Activated CD8-positive, alpha-beta T cell treated with anti-CD3 and anti-CD28 coated beads for 36 hours (primary cell): ENCODE data around the gene ADAM21. TPM values are rescaled to one million over a fixed set of nuclear protein-coding genes. Genes with fewer than 3 reads are reported as not detected.

Source experiments
- ATAC-seq: fragments of 200-7000 bp; cut with Tn5 transposase; one replicate; pipeline ENCODE4 v1.10.0; 2021; ENCODE audit warnings: mild to moderate bottlenecking, moderate library complexity
- CTCF ChIA-PET: fragments of 350-600 bp; sonication (Branson Sonifier 250); formaldehyde crosslinking; loops from one replicate; lab custom pipeline; 2021; ENCODE audit warnings: antibody characterized with exemption; lab: Charles Lee
- POLR2A ChIA-PET: fragments of 350-600 bp; sonication (Branson Sonifier 250); formaldehyde crosslinking; loops from one replicate; lab custom pipeline; 2021; ENCODE audit warnings: antibody characterized with exemption; lab: Charles Lee
- DNase-seq: peaks from one replicate; pipeline ENCODE4 v3.0.0-alpha.2; 2020
- H3K27ac Mint-ChIP-seq: one replicate; pipeline ENCODE4 v1.8.0; 2021; ENCODE audit warnings: mild to moderate bottlenecking, mixed read lengths
- H3K27me3 Mint-ChIP-seq: one replicate; pipeline ENCODE4 v1.8.0; 2021; ENCODE audit warnings: mixed read lengths
- H3K36me3 Mint-ChIP-seq: one replicate; pipeline ENCODE4 v1.8.0; 2021; ENCODE audit warnings: low read depth, mixed read lengths
- H3K4me1 Mint-ChIP-seq: one replicate; pipeline ENCODE4 v1.8.0; 2021; ENCODE audit warnings: low read depth, mixed read lengths
- H3K4me3 Mint-ChIP-seq: one replicate; pipeline ENCODE4 v1.8.0; 2021; ENCODE audit warnings: mild to moderate bottlenecking, moderate library complexity, mixed read lengths
- H3K9me3 Mint-ChIP-seq: one replicate; pipeline ENCODE4 v1.8.0; 2021; ENCODE audit warnings: mixed read lengths
- intact Hi-C: fragments of 100-400 bp; cut with micrococcal nuclease; formaldehyde crosslinking; loops from one replicate; pipeline ENCODE4 v1.10.0; 2022
- total RNA-seq, 2 experiments: library from RNA; stranded (reverse); gene quantifications; one replicate each; pipeline ENCODE4 v1.2.3, GENCODE V29; 2021
- TF ChIP-seq, protein P1 (sequence below): fragments of 200-600 bp; IDR thresholded peaks from one replicate; pipeline ENCODE4 v1.8.0; 2022; ENCODE audit warnings: antibody characterized with exemption, mild to moderate bottlenecking

Gene ADAM21
- total RNA-seq, 2 experiments from 2014 or later = 0.29 TPM; not detected in 1

DNA sequence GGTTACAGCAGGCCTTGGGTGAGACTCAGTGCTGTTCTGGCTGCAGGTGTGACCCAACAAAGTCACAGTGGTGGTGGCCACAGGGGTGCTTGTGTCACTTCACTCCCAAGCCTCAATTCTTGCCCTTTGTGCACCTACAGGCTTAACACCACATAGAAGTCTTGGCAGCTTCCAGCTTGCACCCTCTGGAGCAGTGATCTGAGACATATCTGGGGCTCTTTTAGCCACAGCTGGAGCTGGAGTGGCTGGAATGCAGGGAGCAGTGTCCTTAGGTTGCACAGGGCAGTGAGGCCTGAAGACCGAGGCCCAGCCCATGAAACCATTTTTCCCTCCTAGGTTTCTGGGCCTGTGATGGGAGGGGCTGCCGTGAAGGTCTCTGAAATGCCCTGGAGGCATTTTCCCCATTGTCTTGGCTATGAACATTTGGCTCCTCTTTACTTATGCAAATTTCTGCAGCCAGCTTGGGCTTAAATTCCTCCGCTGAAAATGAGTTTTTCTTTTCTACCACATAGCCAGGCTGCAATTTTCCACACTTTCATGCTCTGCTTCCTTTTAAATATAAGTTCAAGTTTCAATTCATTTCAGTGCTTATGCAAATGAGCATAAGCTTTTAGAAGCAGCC, 37.7 kb downstream of the ADAM21 start:
- peaks cover 40% of the 10 kb centered on the region for H3K36me3 Mint-ChIP-seq
- H3K4me3 Mint-ChIP-seq = no peak overlapping the region
- CTCF ChIA-PET = no interaction called here
- no peak for DNase-seq
- peaks cover 31% of the 10 kb centered on the region for H3K9me3 Mint-ChIP-seq
- no peaks in the 10 kb centered on the region for H3K27me3 Mint-ChIP-seq
- no peaks in the 10 kb centered on the region for H3K4me1 Mint-ChIP-seq
- TF ChIP-seq, protein P1, sequence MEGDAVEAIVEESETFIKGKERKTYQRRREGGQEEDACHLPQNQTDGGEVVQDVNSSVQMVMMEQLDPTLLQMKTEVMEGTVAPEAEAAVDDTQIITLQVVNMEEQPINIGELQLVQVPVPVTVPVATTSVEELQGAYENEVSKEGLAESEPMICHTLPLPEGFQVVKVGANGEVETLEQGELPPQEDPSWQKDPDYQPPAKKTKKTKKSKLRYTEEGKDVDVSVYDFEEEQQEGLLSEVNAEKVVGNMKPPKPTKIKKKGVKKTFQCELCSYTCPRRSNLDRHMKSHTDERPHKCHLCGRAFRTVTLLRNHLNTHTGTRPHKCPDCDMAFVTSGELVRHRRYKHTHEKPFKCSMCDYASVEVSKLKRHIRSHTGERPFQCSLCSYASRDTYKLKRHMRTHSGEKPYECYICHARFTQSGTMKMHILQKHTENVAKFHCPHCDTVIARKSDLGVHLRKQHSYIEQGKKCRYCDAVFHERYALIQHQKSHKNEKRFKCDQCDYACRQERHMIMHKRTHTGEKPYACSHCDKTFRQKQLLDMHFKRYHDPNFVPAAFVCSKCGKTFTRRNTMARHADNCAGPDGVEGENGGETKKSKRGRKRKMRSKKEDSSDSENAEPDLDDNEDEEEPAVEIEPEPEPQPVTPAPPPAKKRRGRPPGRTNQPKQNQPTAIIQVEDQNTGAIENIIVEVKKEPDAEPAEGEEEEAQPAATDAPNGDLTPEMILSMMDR = no peak
- no peak for ATAC-seq
- no peak overlapping the region for H3K27ac Mint-ChIP-seq
- POLR2A ChIA-PET = no interaction called here
- intact Hi-C loops = no loop called here

GRCh38 chr14:70498191-70498590, 46.2 kb downstream of the ADAM21 start:
- ChIA-PET POLR2A (no interaction called here), CTCF (no interaction called here)
- Mint-ChIP-seq H3K4me1 (no peaks in the 10 kb centered on the region), H3K4me3 (no peak overlapping the region), H3K27me3 (no peaks in the 10 kb centered on the region), H3K27ac (no peak overlapping the region), H3K36me3 (peaks cover 15% of the 10 kb centered on the region), H3K9me3 (peaks cover 13% of the 10 kb centered on the region)
- ATAC-seq (no peak), DNase-seq (no peak)
- TF ChIP-seq, protein P1 = no peak
- intact Hi-C loops = no loop called here

Other genes starting within 250 kb of the ADAM21 start
- 10 to 100 TPM; 51.4 to 54.3 TPM for gene COX16, start 92.5 kb upstream of the ADAM21 start, total RNA-seq
- 1 to 10 TPM; 8.0 TPM for gene SYNJ2BP, start 35.1 kb upstream of the ADAM21 start, total RNA-seq
- gene ADAM20, start 82.8 kb downstream of the ADAM21 start, total RNA-seq = under 1 TPM; 0.29 to 0.45 TPM
- gene MED6, start 148.5 kb downstream of the ADAM21 start, total RNA-seq = 10 to 100 TPM; 49.2 to 49.3 TPM
- gene TTC9, start 189.7 kb downstream of the ADAM21 start, total RNA-seq = 1 to 10 TPM; 5.5 to 5.7 TPM